ENCODE results near the gene ARID1A.
"Not testable (repeated sequence)": the region's sequence is repeated elsewhere in the genome, so short reads cannot be mapped to it uniquely, and the experiment has no call there.

The ARID1A gene

DNA sequence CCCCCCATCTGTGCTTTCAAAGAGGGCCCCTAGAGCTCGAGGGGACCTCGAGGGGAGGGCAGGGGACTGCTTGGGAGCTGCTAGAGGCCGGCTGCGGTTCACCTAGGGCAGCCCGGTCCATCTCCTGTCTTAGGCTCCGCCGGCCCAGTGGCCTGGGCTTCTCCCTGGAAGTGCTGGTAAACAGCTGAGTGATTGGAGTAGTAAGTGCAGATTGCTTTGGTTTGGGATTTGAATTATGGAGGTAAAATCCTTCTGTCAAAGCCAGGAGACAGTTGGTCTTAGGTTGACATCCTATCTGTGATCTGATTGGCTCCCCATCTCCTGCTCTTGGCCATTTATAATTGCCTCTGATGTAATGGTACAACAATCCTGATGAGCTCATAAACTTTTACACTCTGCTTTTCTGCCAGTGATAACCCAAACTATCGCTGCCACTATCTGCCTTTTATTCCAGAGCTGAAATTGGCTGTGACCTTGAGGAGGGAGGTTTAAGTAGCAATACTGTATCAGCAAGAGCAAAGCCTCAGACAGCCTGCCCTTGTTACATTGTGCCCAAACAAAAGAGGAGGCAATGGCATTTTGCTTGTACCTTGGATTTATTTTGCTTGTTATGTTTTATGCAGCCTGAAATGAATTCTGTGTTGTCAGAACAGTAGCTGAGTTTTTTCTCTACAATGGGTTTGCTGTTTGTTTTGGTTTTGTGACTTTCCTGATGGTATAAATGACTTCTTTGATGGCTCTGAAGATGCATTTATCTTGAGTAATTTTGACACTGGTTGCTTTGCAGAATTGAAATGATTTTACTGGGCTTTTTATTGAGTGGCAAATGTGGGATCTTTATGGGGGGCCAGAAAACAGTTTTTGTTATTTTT, 2.4 kb downstream of the ARID1A start:
- DNase-seq, result peak; percentile 79

GRCh38 chr1:26700711-26701110, 4.9 kb downstream of the ARID1A start:
- no peak for DNase-seq

DNA sequence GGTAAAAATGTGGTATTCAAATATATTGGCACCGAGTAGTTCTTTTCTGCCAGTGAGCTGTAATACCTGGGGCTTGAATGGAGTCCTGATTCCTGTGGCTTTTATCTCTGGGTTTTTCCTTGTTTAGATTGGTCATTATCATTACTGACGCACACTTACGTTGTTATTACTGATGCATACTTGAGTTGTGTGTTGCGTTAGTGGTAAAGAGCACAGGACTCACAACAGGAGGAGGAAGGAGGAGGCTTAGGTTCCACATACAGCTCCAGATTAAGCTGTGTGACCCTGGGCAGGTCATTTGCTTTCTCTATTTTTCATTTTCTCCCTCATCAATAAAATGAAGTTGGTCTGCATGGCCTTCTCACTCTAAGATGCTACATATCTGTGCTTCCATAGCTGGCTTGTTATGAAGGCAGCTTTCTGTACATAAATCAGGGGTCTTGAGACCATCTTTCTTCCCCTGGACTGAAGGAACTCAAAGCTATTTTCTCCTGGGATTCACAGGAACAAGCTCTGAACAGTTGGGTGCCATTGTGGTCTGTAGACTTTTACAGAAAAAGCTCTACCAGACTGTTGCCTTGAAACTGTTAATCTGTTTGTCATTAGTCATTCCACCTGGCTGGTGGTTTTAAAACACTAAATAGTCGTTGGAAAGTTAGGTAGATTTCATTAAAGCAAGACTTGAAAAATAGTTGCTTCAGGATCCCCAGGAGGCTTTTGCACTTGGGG, 5.6 kb downstream of the ARID1A start:
- no peak for DNase-seq

DNA sequence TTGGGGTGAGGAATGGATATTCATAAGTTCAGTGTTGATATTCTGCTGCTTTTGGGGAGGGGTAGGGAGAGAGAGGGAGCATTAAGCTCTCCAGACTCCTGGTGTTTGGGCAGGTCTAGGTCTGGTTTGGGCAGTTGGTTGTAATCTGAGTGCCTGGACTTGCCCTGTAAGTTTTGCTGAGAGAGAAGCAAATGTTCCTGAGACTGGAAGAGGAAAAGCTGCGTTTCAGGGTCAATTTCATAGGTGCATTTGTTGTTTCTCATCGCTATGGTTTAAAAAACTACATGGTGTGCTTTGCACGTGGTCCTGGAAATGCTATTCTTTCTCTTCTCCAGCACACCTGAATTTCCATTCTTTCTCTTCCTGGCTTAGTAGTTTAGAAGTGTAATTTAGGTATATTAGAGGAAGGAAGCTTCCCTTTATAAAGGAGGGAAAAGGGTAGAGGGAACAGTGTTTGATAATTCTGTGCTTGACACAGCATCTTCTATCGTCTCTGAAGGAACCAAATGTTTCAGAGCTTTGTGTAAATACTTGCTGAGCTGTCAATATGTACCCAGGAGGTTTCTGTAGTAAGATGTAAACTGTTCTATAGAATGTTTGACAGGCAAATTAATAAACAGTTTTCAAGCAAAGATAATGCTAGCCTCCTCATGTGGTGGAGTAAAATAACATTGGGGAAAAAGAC, 6.3 kb downstream of the ARID1A start:
- no peak for DNase-seq

GRCh38 chr1:26702680-26703038, 6.8 kb downstream of the ARID1A start:
- no peak for DNase-seq

- no peak for DNase-seq
Measured at GRCh38 chr1:26703478-26703877, 7.7 kb downstream of the ARID1A start.

DNA sequence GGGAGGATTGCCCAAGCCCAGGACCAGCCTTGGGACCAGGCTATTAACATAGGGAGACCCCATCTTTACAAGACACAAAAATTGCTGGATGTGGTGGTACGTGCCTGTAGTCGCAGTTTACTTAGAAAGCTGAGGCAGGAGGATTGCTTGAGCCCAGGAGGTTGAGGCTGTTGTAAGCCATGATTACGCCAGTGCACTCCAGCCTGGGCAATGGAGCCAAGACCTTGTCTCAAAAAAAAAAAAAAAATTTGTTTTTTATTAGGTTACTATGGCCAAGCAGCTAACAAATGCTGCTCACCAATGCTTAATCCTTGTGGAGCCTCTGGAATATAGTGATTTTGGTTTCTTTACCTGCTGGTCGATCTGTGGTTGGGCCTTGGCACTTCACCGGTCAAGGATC, 8.8 kb downstream of the ARID1A start:
- no peak for DNase-seq

GRCh38 chr1:26705227-26705626, 9.4 kb downstream of the ARID1A start:
- DNase-seq, result not testable (repeated sequence)

GRCh38 chr1:26705788-26706311, 10.0 kb downstream of the ARID1A start:
- DNase-seq, result no peak

- DNase-seq, result no peak
Measured at GRCh38 chr1:26706315-26706714, 10.5 kb downstream of the ARID1A start.

DNA sequence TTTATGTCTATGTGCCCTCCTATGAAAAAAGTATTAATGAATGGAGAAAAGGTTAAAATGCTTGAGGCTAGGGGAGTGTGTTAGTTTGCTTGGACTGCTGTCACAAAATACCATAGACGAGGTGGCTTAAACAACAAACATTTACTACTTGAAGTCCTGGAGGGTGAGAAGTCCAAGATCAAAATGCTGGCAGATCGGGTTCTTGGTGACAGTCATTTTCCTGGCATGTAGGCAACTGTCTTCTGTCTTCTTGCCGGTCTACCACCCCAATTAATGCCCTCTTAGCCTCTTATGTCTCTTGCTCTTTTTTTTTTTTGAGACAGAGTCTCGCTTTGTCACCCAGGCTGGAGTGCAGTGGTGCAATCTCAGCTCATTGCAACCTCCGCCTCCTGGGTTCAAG, 15.0 kb downstream of the ARID1A start:
- no peak for DNase-seq

GRCh38 chr1:26711777-26712176, 16.0 kb downstream of the ARID1A start:
- DNase-seq, result no peak

- peak; percentile 40 for DNase-seq
Measured at GRCh38 chr1:26717017-26717491, 21.2 kb downstream of the ARID1A start.

- DNase-seq, result no peak
Measured at GRCh38 chr1:26719205-26719604, 23.4 kb downstream of the ARID1A start.

DNA sequence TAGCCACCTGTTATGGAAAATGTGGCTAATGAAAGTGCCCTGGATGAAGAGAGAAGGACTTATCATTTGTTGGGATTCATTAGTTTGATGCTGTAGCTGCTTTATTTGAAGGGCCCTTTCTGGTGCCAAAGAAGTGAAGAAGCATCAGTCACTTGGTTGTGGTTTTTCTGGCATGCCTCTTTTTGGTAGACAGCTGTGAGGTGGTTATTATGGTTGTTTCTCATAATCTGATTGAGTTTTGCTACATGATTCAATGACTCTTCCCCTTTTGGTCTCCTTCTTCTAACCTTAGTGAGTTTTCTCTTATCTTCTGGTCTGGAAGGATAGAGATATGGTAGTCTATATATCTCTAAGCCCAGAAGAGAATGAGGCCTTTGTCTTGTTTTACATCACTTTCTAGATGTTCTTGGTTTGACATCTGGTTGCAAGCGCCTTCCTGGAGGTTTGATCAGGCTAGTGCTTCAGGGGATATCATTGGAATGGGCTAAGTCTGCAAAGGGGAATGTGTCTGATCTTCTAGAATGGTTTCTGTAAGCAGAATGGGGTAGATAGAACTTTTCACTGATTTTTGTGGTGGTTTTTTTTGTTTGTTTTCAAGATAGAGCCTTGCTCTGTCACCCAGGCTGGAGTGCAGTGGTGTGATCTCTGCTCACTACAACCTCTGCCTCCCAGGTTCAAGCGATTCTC, 26.0 kb downstream of the ARID1A start:
- DNase-seq, result no peak

GRCh38 chr1:26723013-26723991, 27.5 kb downstream of the ARID1A start:
- DNase-seq, result peak; percentile 69

DNA sequence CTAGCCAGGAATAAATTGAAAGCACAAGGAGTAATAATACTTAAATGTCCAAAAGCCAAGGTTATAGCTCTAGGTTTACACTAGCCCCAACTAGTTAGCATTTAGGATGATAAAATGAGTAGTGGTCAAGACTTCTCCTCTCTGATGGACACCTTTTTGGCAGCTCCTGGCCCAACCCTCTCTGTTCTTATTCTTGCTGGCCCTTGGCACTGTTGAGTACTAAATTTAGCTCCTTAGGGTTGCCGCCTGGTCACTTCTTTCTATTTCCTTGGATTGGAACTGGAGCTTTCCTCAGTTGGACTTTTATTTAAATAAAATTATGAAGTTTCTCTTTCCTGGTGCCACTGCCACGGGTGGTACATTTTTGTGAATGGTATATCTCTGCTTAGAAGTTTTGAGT, 28.3 kb downstream of the ARID1A start:
- DNase-seq, result peak; percentile 25

DNA sequence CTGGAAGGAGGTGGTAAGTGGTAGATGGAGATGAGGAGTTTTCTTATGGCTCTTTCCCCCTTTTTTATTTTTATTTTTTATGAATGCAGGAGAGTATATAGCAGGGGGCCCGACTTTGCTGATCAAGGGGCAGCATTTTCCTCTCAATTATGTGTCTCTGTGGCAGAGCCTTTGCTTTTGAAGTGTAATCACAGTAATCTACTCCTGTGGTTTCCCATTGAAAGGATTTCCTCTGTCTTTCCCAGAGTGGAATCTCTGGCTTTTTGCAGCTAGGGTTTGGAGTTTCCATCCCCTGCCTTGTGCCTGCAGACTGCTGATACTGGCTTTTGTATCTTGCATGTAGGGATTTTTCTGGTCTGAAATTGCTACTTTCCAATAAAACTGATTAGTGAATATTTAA, 29.1 kb downstream of the ARID1A start:
- DNase-seq, result no peak

DNA sequence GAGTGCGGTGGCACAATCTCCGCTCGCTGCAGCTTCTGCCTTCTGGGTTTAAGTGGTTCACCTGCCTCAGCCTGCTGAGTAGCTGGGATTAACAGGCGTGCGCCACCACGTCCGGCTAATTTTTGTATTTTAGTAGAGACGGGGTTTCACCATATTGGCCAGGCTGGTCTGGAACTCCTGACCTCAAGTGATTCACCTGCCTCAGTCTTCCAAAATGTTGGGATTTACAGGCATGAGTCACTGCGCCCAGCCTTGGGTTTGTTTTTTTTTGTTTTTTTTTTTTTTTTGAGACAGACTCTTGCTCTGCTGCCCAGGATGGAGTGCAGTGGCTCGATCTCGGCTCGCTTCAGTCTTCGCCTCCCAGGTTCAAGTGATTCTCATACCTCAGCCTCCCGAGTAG, 30.1 kb downstream of the ARID1A start:
- not testable (repeated sequence) for DNase-seq

GRCh38 chr1:26726784-26727183, 31.0 kb downstream of the ARID1A start:
- no peak for DNase-seq

DNA sequence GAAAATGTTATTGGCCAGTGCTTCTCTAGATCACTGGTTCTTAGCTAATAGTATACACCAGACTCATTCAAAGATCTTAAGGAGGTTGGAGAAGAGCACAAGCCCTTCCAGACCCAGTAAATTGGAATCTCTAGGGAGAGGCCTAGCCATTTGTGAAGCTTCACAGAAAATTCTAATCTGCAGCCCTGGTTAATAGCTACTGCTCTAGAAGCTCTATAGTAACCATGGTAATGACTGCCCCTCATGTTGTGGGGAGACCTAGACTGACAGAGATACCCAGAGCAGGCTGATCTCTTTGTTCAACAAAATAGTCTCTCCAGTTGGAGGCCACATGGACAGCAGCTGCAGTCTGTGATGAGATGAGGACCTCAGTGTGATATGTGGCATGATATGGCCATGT, 31.7 kb downstream of the ARID1A start:
- no peak for DNase-seq

All from midbrain (tissue), 1 donor.